IMR-90 (cell line): ENCODE measurements around the gene CNTN4. TPM values are rescaled to one million over a fixed set of nuclear protein-coding genes. Genes with fewer than 3 reads are reported as not detected.

ENCODE experiments used
- ATAC-seq: fragments of 200-7000 bp; cut with Tn5 transposase; 2 replicates; pipeline ENCODE4 v1.9.1; 2020; ENCODE audit warnings: low read depth, mild to moderate bottlenecking, moderate library complexity
- BruUV-seq: library from RNA; stranded (reverse); fragments of 400-500 nt; replicated peaks from 2 replicates; lab custom pipeline; 2021; lab: Mats Ljungman, UMichigan
- CTCF ChIA-PET: fragments of 300-600 bp; formaldehyde crosslinking; extraction: SDS; loops from one replicate; lab custom pipeline; 2021; ENCODE audit warnings: antibody characterized with exemption; lab: Yijun Ruan, JAX
- POLR2A ChIA-PET: fragments of 300-600 bp; sonication (Branson Sonifier 250); formaldehyde crosslinking; loops from one replicate; lab custom pipeline; 2022; ENCODE audit warnings: antibody characterized with exemption; ENCODE audit not compliant: unreplicated experiment; lab: Charles Lee
- DNase-seq: peaks from one replicate; pipeline ENCODE4 v3.0.0; 2013
- H2AFZ ChIP-seq: replicated peaks from 2 replicates; pipeline ENCODE3; 2013; ENCODE audit warnings: low read length, mild to moderate bottlenecking; ENCODE audit not compliant: poor library complexity
- H2AK5ac ChIP-seq: 2 replicates; pipeline ENCODE4 v1.6.1; 2013; ENCODE audit warnings: low read depth, low read length, inconsistent platforms
- H2AK9ac ChIP-seq: replicated peaks from 2 replicates; pipeline ENCODE3; 2013; ENCODE audit warnings: mild to moderate bottlenecking, low read depth, low read length, moderate library complexity; ENCODE audit not compliant: poor library complexity
- H2BK120ac ChIP-seq: 2 replicates; pipeline ENCODE4 v1.6.1; 2013; ENCODE audit warnings: low read depth, low read length, inconsistent platforms
- H2BK15ac ChIP-seq: 3 replicates; pipeline ENCODE4 v1.6.1; 2013; ENCODE audit warnings: low read depth, low read length, inconsistent platforms
- H2BK20ac ChIP-seq: 2 replicates; pipeline ENCODE4 v1.6.1; 2013; ENCODE audit warnings: low read depth, mild to moderate bottlenecking, inconsistent platforms, low read length, moderate library complexity
- H2BK5ac ChIP-seq: 2 replicates; pipeline ENCODE4 v1.6.1; 2013; ENCODE audit warnings: mild to moderate bottlenecking, low read depth, low read length, inconsistent platforms; ENCODE audit not compliant: poor library complexity, severe bottlenecking
- H3K14ac ChIP-seq: replicated peaks from 2 replicates; pipeline ENCODE4 v1.6.1; 2013; ENCODE audit warnings: low read depth, low read length, inconsistent platforms
- H3K18ac ChIP-seq: 2 replicates; pipeline ENCODE4 v1.6.1; 2013; ENCODE audit warnings: low read depth, low read length, control low read depth
- H3K23ac ChIP-seq: 2 replicates; pipeline ENCODE4 v1.6.1; 2013; ENCODE audit warnings: low read depth, low read length, inconsistent platforms
- H3K27ac ChIP-seq: 2 replicates; pipeline ENCODE4 v1.5.1; 2013; ENCODE audit warnings: mild to moderate bottlenecking, control low read depth, low read length; ENCODE audit not compliant: insufficient read depth
- H3K27me3 ChIP-seq: 2 replicates; pipeline ENCODE4 v1.6.1; 2013; ENCODE audit warnings: low read length; ENCODE audit not compliant: control insufficient read depth, insufficient read depth
- H3K36me3 ChIP-seq: 2 replicates; pipeline ENCODE4 v1.6.1; 2013; ENCODE audit warnings: low read length, mixed read lengths; ENCODE audit not compliant: control insufficient read depth, insufficient read depth
- H3K4ac ChIP-seq: 2 replicates; pipeline ENCODE4 v1.6.1; 2013; ENCODE audit warnings: low read depth, low read length, inconsistent platforms
- H3K4me1 ChIP-seq: 2 replicates; pipeline ENCODE4 v1.6.1; 2013; ENCODE audit warnings: low read length, mixed read lengths; ENCODE audit not compliant: control insufficient read depth, insufficient read depth
- H3K4me2 ChIP-seq: 2 replicates; pipeline ENCODE4 v1.6.1; 2013; ENCODE audit warnings: low read depth, mild to moderate bottlenecking, control low read depth, low read length, moderate library complexity
- H3K4me3 ChIP-seq: 2 replicates; pipeline ENCODE4 v1.5.1; 2013; ENCODE audit warnings: low read depth, mild to moderate bottlenecking, control low read depth, low read length, moderate library complexity; ENCODE audit not compliant: insufficient read depth
- H3K56ac ChIP-seq: 2 replicates; pipeline ENCODE4 v1.6.1; 2013; ENCODE audit warnings: low read length, inconsistent platforms; ENCODE audit not compliant: insufficient read depth; ENCODE audit errors: extremely low read depth
- H3K79me1 ChIP-seq, 2 experiments: 2 replicates each; pipeline ENCODE4 v1.6.1; 2013; ENCODE audit warnings: low read length in 2 of 2, inconsistent platforms in 1 of 2, low read depth in 1 of 2
- H3K9ac ChIP-seq: 2 replicates; pipeline ENCODE4 v1.6.1; 2013; ENCODE audit warnings: low read depth, low read length, control low read depth
- H3K9me1 ChIP-seq: 2 replicates; pipeline ENCODE4 v1.6.1; 2013; ENCODE audit warnings: low read length, inconsistent platforms; ENCODE audit not compliant: insufficient read depth
- H3K9me3 ChIP-seq: 2 replicates; pipeline ENCODE4 v1.6.1; 2013; ENCODE audit warnings: low read length; ENCODE audit not compliant: control insufficient read depth, insufficient read depth
- H4K20me1 ChIP-seq: 2 replicates; pipeline ENCODE4 v1.6.1; 2013; ENCODE audit warnings: low read length, inconsistent platforms; ENCODE audit not compliant: insufficient read depth
- H4K5ac ChIP-seq: 2 replicates; pipeline ENCODE4 v1.6.1; 2013; ENCODE audit warnings: mild to moderate bottlenecking, low read depth, low read length, control low read depth
- H4K8ac ChIP-seq, 2 experiments: 2 replicates each; pipeline ENCODE4 v1.6.1; 2013; ENCODE audit warnings: low read depth in 2 of 2, low read length in 2 of 2, control low read depth in 1 of 2, inconsistent platforms in 1 of 2
- H4K91ac ChIP-seq: 2 replicates; pipeline ENCODE4 v1.6.1; 2013; ENCODE audit warnings: low read depth, low read length, inconsistent platforms; ENCODE audit not compliant: insufficient read depth
- MXI1 ChIP-seq: IDR thresholded peaks from 2 replicates; pipeline ENCODE4 v1.6.1; 2012; ENCODE audit warnings: low read depth, mild to moderate bottlenecking, low read length, moderate library complexity, borderline replicate concordance
- WGBS, 2 experiments: methylation state at CpG; one replicate each; pipeline versions ENCODE4 v1.1.5 to v1.1.7; 2013; ENCODE audit warnings: missing lambda C conversion rate in 2 of 2; ENCODE audit not compliant: insufficient read length in 1 of 2; ENCODE audit errors: extremely low coverage in 2 of 2; 5-methylcytosine and 5-hydroxymethylcytosine counted together
- dilution Hi-C: fragments of 300-500 bp; cut with HindIII; formaldehyde crosslinking; loops from one replicate; pipeline ENCODE4 v1.14.3; 2018; ENCODE audit warnings: low sequenced_read_pairs; ENCODE audit not compliant: unreplicated experiment
- in situ Hi-C: fragments of 300-500 bp; cut with MboI; formaldehyde crosslinking; loops from 3 replicates; pipeline ENCODE4 v1.14.3; 2019; ENCODE audit warnings: low sequenced_read_pairs, inconsistent platforms, mixed read lengths
- intact Hi-C: fragments of 100-400 bp; cut with micrococcal nuclease; formaldehyde crosslinking; loops from 2 replicates; pipeline ENCODE4 v1.10.0; 2022
- polyA plus RNA-seq, 3 experiments: library from polyadenylated mRNA; depleted of rRNA; stranded (reverse); fragments of >200 nt; gene quantifications; 2 replicates each; pipeline ENCODE4 v1.2.3, GENCODE V29; 2012; ENCODE audit warnings: low replicate concordance in 1 of 3
- total RNA-seq: library from RNA; depleted of rRNA; stranded (reverse); fragments of >200 nt; gene quantifications from 2 replicates; pipeline ENCODE4 v1.2.3, GENCODE V29; 2012

The CNTN4 gene
- total and polyA plus RNA-seq, 2 of the 4 experiments (the other 2 are of a cell fraction): under 0.01 TPM; not detected in 1

- Histone ChIP-seq H2AK5ac (no peak overlapping the region), H3K27ac (no peak overlapping the region), H2BK5ac (no peak overlapping the region), H3K4me1 (no peaks in the 10 kb centered on the region), H3K36me3 (no peaks in the 10 kb centered on the region), H4K8ac (no peak overlapping the region), H2AK9ac (no peak overlapping the region), H3K56ac (no peak overlapping the region), H2BK15ac (no peak overlapping the region), H3K4me3 (no peak overlapping the region), H3K18ac (no peak overlapping the region), H4K91ac (no peak overlapping the region), H2BK20ac (no peak overlapping the region), H3K4ac (no peak overlapping the region), H2AFZ (no peak overlapping the region), H3K79me1 (no peaks in the 10 kb centered on the region), H3K4me2 (no peak overlapping the region), H3K27me3 (no peaks in the 10 kb centered on the region), H3K23ac (no peak overlapping the region), H3K9ac (no peak overlapping the region), H2BK120ac (no peak overlapping the region), H4K20me1 (no peaks in the 10 kb centered on the region), H3K9me1 (no peaks in the 10 kb centered on the region), H3K9me3 (peaks cover 10% of the 10 kb centered on the region), H3K14ac (no peak overlapping the region), H4K5ac (no peak overlapping the region)
- ATAC-seq: no peak
- ChIA-PET POLR2A (no interaction called here), CTCF (no interaction called here)
- no CpG with 5 or more reads among the region's 1 CpG for WGBS, 2 experiments
- BruUV-seq: no TSS peak
- dilution Hi-C loops: no loop called here
- no peak for TF ChIP-seq MXI1
- intact Hi-C loops: no loop called here
- in situ Hi-C loops: no loop called here
- DNase-seq: no peak
Measured at GRCh38 chr3:2141482-2141881, 42.8 kb downstream of the CNTN4 start.
